Measurements from ENCODE around the gene STXBP5. TPM values are rescaled to one million over a fixed set of nuclear protein-coding genes. Genes with fewer than 3 reads are reported as not detected.

The STXBP5 gene
- total RNA-seq, 1 experiment from 2014 or later: 10.1 TPM

- DNase-seq: no peak
- no peak overlapping the region for H3K4me3 Mint-ChIP-seq (ENCODE audit: low read depth, unreplicated experiment)
- no TSS peak for BruUV-seq (replicated peaks)
- TF ChIP-seq CTCF (IDR thresholded peaks at IDR 0.05; ENCODE audit: unreplicated experiment): no peak
- peaks cover 5% of the 10 kb centered on the region for H3K9me3 Mint-ChIP-seq (ENCODE audit: low read depth, unreplicated experiment)
- H3K36me3 Mint-ChIP-seq (ENCODE audit: insufficient read depth, unreplicated experiment): peaks cover 4% of the 10 kb centered on the region
- H3K27me3 Mint-ChIP-seq (ENCODE audit: unreplicated experiment): no peaks in the 10 kb centered on the region
- H3K27ac Mint-ChIP-seq (ENCODE audit: unreplicated experiment): no peak overlapping the region
- CTCF ChIA-PET: interaction anchor here (0.6 kb wide), 2 partner anchors 12 to 96 kb away, joined by 3 to 6 read pairs; no protein-coding TSS in a partner anchor
- intact Hi-C loops (cut with micrococcal nuclease; ENCODE audit: unreplicated experiment): no loop called here
- H3K4me1 Mint-ChIP-seq (ENCODE audit: low read depth, unreplicated experiment): no peaks in the 10 kb centered on the region
Observed at GRCh38 chr6:147395158-147395557, 190.9 kb downstream of the STXBP5 start.

DNA sequence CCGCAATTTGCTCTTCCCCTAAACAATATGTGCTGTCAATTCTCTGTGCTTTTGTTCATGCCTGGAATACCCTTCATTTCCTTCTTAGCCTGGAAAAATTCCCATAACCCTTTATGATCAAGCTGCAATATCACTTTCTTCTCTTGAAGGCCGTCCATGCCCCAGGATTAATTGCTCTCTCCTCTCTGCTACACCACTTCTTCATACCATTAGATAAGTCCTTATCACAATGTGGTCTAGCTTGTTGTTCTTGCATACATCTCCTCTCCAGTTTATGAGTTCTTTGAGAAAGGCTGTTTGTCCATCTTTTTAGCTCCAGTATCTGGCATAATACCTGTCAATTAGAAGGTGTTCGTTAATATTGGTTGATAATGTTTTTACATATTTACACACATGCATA, 193.1 kb downstream of the STXBP5 start:
- intact Hi-C loops (cut with micrococcal nuclease; ENCODE audit: unreplicated experiment): no loop called here
- H3K9me3 Mint-ChIP-seq (ENCODE audit: low read depth, unreplicated experiment): peaks cover 5% of the 10 kb centered on the region
- H3K36me3 Mint-ChIP-seq (ENCODE audit: insufficient read depth, unreplicated experiment): peaks cover 4% of the 10 kb centered on the region
- CTCF ChIA-PET: no interaction called here
- BruUV-seq (replicated peaks): no TSS peak
- no peak for TF ChIP-seq CTCF (IDR thresholded peaks at IDR 0.05; ENCODE audit: unreplicated experiment)
- H3K4me1 Mint-ChIP-seq (ENCODE audit: low read depth, unreplicated experiment): no peaks in the 10 kb centered on the region
- H3K27me3 Mint-ChIP-seq (ENCODE audit: unreplicated experiment): no peaks in the 10 kb centered on the region
- no peak for DNase-seq
- no peak overlapping the region for H3K27ac Mint-ChIP-seq (ENCODE audit: unreplicated experiment)
- no peak overlapping the region for H3K4me3 Mint-ChIP-seq (ENCODE audit: low read depth, unreplicated experiment)

DNA sequence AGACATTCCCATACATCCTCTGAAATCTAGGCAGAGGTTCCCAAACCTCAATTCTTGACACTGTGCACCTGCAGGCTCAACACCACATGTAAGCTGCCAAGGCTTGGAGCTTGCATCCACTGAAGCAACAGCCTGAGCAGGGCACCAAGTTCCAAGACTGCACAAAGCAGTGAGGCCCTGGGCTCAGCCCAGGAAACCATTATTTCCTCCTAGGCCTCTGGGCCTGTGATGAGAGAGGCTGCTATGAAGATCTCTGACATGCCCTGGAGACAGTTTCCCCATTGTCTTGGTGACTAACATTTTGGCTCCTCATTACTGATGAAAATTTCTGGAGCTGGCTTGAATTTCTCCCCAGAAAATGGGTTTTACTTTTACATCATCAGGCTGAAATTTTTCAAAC, 196.8 kb downstream of the STXBP5 start:
- no peak overlapping the region for H3K4me3 Mint-ChIP-seq (ENCODE audit: low read depth, unreplicated experiment)
- no peaks in the 10 kb centered on the region for H3K4me1 Mint-ChIP-seq (ENCODE audit: low read depth, unreplicated experiment)
- DNase-seq: no peak
- BruUV-seq (replicated peaks): no TSS peak
- H3K36me3 Mint-ChIP-seq (ENCODE audit: insufficient read depth, unreplicated experiment): peaks cover 4% of the 10 kb centered on the region
- H3K9me3 Mint-ChIP-seq (ENCODE audit: low read depth, unreplicated experiment): peaks cover 9% of the 10 kb centered on the region
- intact Hi-C loops (cut with micrococcal nuclease; ENCODE audit: unreplicated experiment): no loop called here
- no peak overlapping the region for H3K27ac Mint-ChIP-seq (ENCODE audit: unreplicated experiment)
- H3K27me3 Mint-ChIP-seq (ENCODE audit: unreplicated experiment): no peaks in the 10 kb centered on the region
- TF ChIP-seq CTCF (IDR thresholded peaks at IDR 0.05; ENCODE audit: unreplicated experiment): no peak
- CTCF ChIA-PET: no interaction called here

DNA sequence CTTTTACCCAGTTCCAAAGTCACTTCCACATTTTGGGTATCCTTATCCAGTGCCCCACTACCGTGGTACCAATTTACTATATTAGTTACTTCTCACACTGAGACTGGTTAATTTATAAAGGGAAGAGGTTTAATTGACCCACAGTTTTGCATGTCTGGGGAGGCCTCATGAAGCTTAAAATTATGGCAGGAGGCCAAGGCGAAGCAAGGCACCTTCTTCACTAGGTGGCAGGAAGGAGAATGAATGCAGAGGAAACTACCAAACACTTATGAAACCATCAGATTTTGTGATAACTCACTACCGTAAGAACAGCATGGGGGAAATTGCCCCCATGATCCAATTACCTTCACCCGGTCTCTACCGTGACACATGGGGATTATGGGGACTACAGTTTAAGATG, 197.6 kb downstream of the STXBP5 start:
- Mint-ChIP-seq H3K36me3 (ENCODE audit: insufficient read depth, unreplicated experiment) (peaks cover 4% of the 10 kb centered on the region), H3K4me3 (ENCODE audit: low read depth, unreplicated experiment) (no peak overlapping the region), H3K27me3 (ENCODE audit: unreplicated experiment) (no peaks in the 10 kb centered on the region), H3K4me1 (ENCODE audit: low read depth, unreplicated experiment) (no peaks in the 10 kb centered on the region), H3K27ac (ENCODE audit: unreplicated experiment) (no peak overlapping the region), H3K9me3 (ENCODE audit: low read depth, unreplicated experiment) (peaks cover 9% of the 10 kb centered on the region)
- intact Hi-C loops (cut with micrococcal nuclease; ENCODE audit: unreplicated experiment): no loop called here
- DNase-seq: no peak
- CTCF ChIA-PET: no interaction called here
- BruUV-seq (replicated peaks): no TSS peak
- TF ChIP-seq CTCF (IDR thresholded peaks at IDR 0.05; ENCODE audit: unreplicated experiment): no peak

All from Calu3 (cell line).